Prostate gland (tissue), 2 donors: ENCODE measurements around the gene MTAP. TPM values are rescaled to one million over a fixed set of nuclear protein-coding genes. Genes with fewer than 3 reads are reported as not detected.
A peak's percentile ranks its signal among the peaks of the same experiment; 100 is the strongest.
"Not testable (repeated sequence)": the region's sequence is repeated elsewhere in the genome, so short reads cannot be mapped to it uniquely, and the experiment has no call there.

Experiments
- DNase-seq: peaks from one replicate; pipeline ENCODE4 v3.0.0-alpha.2; 2019; ENCODE audit warnings: low spot score
- H3K27ac ChIP-seq, 2 donors: fragments of 200-600 bp; sonication (generic); 2 replicates each; pipeline ENCODE4 v1.5.1; 2017 to 2019
- H3K27me3 ChIP-seq: fragments of 200-600 bp; sonication (generic); replicated peaks from 2 replicates; pipeline ENCODE4 v1.5.1; 2019; ENCODE audit not compliant: insufficient read depth
- H3K36me3 ChIP-seq, 2 donors: fragments of 200-600 bp; sonication (generic); 1 replicate in 1 of 2; 2 replicates in 1 of 2; pipeline versions ENCODE4 v1.5.1 to v1.8.1; 2017 to 2019
- H3K4me1 ChIP-seq: fragments of 200-600 bp; sonication (generic); replicated peaks from 2 replicates; pipeline ENCODE4 v1.5.1; 2019
- H3K4me3 ChIP-seq, 2 donors: fragments of 200-600 bp; sonication (generic); 2 replicates each; pipeline ENCODE4 v1.5.1; 2017 to 2019
- H3K9me3 ChIP-seq: fragments of 200-600 bp; sonication (generic); 2 replicates; pipeline ENCODE4 v1.5.1; 2017
- POLR2A ChIP-seq: fragments of 450-650 bp; IDR thresholded peaks from one replicate; pipeline ENCODE4 v1.6.1; 2016; ENCODE audit warnings: antibody characterized with exemption, mild to moderate bottlenecking
- POLR2AphosphoS5 ChIP-seq: sonication (generic); formaldehyde crosslinking; IDR thresholded peaks from one replicate; pipeline ENCODE4 v1.6.1; 2017; ENCODE audit warnings: antibody characterized with exemption
- WGBS: methylation state at CpG from one replicate; pipeline ENCODE4 v1.1.5; 2018; 5-methylcytosine and 5-hydroxymethylcytosine counted together
- intact Hi-C: fragments of 100-400 bp; cut with DNase I; formaldehyde crosslinking; loops from one replicate; pipeline ENCODE4 v1.14.2; 2022
- total RNA-seq, 2 donors: library from RNA; depleted of rRNA; stranded (reverse); fragments of >200 nt; gene quantifications; one replicate each; pipeline ENCODE4 v1.1.0, GENCODE V29; 2016
- TF ChIP-seq, protein P1 (sequence below), 4 experiments: fragments of 200-600 bp in 2 of 4; fragments of 450-650 bp in 2 of 4; sonication (generic) in 2 of 4; IDR thresholded peaks; 1 replicate in 3 of 4; 2 replicates in 1 of 4; pipeline ENCODE4 v1.5.1; 2016 to 2019; ENCODE audit warnings: antibody characterized with exemption in 4 of 4, mild to moderate bottlenecking in 2 of 4, moderate library complexity in 2 of 4

The MTAP gene
- total RNA-seq, 2 donors from 2014 or later: 13.3 to 33.5 TPM

DNA sequence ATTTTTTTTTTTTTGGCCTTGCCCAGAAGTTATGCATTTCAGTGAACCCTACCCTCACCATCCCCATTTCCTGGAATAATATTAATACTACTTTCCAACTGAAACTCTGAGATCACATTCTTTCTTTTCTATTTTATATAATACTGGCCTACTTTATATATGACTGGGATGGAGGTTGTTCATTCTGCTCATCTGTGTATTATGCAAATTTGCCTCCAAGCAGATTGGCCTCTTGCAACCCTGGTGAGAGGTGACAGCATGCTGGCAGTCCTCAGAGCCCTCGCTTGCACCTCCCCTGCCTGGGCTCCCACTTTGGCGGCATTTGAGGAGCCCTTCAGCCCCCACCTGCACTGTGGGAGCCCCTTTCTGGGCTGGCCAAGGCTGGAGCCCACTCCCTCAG lies 156.4 kb downstream of the MTAP start:
- no peak for DNase-seq
- H3K27me3 ChIP-seq: no peaks in the 10 kb centered on the region
- no peaks in the 10 kb centered on the region for H3K36me3 ChIP-seq
- 59% methylated on average over 2 of the region's 2 CpGs for WGBS
- no peak overlapping the region for H3K27ac ChIP-seq
- H3K4me1 ChIP-seq: no peaks in the 10 kb centered on the region
- no peaks in the 10 kb centered on the region for H3K9me3 ChIP-seq
- H3K4me3 ChIP-seq: no peak overlapping the region
- intact Hi-C loops: no loop called here
- TF ChIP-seq POLR2AphosphoS5: no peak

DNA sequence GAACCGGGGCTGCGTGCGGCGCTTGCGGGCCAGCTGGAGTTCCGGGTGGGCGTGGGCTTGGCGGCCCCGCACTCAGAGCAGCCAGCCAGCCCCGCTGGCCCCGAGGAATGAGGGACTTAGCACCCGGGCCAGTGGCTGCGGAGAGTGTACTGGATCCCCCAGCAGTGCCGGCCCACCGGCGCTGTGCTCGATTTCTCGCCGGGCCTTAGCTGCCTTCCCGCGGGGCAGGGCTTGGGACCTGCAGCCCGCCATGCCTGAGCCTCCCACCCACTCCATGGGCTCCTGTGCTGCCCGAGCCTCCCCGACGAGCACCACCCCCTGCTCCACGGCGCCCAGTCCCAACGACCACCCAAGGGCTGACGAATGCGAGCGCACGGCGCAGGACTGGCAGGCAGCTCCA lies 156.8 kb downstream of the MTAP start:
- H3K4me3 ChIP-seq, H3K4me1 ChIP-seq, H3K27ac ChIP-seq, H3K9me3 ChIP-seq, intact Hi-C loops, H3K36me3 ChIP-seq, H3K27me3 ChIP-seq, DNase-seq: not testable (repeated sequence)
- 87% methylated on average over 25 of the region's 33 CpGs for WGBS

DNA sequence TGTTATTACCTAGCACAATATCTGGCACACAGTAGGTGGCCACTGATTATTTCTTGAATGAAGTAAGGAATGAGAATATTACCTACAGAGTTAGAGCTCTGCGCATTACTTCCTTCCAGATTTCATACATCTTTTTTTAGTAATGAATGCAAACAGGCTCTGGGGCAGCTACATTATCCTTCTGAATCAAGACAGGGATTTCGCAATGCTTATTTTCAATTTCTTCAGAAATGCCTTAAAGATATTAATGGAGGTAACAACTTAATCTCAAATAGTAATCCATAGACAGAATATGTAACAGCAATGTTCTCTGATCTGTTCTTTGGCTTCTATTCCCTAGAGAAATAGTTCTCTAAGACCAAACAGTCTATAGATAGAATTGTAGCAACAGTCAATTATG lies 159.1 kb downstream of the MTAP start:
- H3K27me3 ChIP-seq: peaks cover 16% of the 10 kb centered on the region
- WGBS: 86% methylated on average over 2 of the region's 2 CpGs
- intact Hi-C loops: no loop called here
- no peak overlapping the region for H3K27ac ChIP-seq
- H3K4me1 ChIP-seq: no peaks in the 10 kb centered on the region
- no peak for TF ChIP-seq POLR2A
- TF ChIP-seq, protein P1, sequence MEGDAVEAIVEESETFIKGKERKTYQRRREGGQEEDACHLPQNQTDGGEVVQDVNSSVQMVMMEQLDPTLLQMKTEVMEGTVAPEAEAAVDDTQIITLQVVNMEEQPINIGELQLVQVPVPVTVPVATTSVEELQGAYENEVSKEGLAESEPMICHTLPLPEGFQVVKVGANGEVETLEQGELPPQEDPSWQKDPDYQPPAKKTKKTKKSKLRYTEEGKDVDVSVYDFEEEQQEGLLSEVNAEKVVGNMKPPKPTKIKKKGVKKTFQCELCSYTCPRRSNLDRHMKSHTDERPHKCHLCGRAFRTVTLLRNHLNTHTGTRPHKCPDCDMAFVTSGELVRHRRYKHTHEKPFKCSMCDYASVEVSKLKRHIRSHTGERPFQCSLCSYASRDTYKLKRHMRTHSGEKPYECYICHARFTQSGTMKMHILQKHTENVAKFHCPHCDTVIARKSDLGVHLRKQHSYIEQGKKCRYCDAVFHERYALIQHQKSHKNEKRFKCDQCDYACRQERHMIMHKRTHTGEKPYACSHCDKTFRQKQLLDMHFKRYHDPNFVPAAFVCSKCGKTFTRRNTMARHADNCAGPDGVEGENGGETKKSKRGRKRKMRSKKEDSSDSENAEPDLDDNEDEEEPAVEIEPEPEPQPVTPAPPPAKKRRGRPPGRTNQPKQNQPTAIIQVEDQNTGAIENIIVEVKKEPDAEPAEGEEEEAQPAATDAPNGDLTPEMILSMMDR (IDR thresholded peaks at IDR 0.05): no peak
- no peak for TF ChIP-seq POLR2AphosphoS5
- no peaks in the 10 kb centered on the region for H3K9me3 ChIP-seq
- H3K36me3 ChIP-seq: no peaks in the 10 kb centered on the region
- H3K4me3 ChIP-seq: no peak overlapping the region
- no peak for DNase-seq

DNA sequence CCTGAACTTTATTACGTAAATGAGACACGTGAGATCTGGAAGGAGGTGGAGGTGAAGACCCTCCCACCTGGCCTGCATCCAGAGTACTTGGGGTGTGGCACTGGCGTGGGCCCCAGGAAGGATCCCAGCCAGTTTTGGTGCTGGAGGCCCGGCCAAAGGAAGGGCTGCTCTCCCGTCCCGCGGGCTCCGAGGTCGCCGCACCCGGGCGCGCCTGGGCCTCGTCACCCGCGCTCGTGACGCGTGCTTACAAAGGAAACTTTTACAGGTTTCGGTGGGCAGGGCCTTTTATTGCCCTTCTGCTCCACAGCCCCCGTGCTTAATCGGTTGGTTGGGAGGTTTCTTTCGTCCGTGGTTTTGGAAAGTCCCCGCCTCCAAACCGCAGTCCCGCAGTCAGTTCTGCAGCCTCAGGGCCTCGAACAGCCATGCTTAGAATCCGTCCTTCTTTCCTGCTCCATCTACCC lies 162.5 kb downstream of the MTAP start:
- no peak for DNase-seq
- intact Hi-C loops: no loop called here
- peak overlapping the region in 1 of 2 donors; percentile 5 for H3K4me3 ChIP-seq
- H3K9me3 ChIP-seq: no peaks in the 10 kb centered on the region
- H3K27me3 ChIP-seq: peaks cover 41% of the 10 kb centered on the region
- no peak overlapping the region for H3K27ac ChIP-seq
- 4% methylated on average over 29 of the region's 29 CpGs for WGBS
- TF ChIP-seq POLR2AphosphoS5: no peak
- TF ChIP-seq, protein P1 (IDR thresholded peaks at IDR 0.05): no peak
- TF ChIP-seq POLR2A: no peak
- H3K4me1 ChIP-seq: no peaks in the 10 kb centered on the region
- H3K36me3 ChIP-seq: no peaks in the 10 kb centered on the region

DNA sequence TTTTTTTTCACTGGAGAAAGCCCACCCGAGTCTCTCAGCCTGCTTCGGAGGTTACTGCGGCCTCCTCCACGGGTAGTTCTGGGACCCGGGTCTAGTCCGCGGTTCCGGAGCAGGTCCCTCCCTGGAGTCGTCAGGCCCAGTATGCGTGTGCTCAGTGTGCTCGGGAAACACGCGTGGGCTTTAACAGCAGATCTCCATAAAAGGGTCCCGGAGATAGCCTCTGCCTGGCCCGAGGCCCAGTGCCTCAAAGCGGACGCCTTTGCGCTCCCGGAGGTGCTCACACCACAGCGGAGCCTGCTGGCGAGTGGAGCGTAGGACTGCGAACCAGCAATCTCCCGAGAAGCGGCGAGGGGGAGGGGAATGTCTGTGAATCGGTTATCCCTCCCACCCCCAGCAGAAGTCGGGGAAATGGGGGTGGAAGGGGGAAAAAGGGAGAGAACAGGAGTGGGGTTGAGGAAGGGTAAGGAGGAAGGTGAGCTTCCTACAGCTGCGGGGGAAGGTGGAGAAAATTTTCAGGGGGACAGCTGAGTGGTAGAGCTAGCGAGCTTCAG lies 163.0 kb downstream of the MTAP start:
- H3K9me3 ChIP-seq: no peaks in the 10 kb centered on the region
- intact Hi-C loops: no loop called here
- no peak for DNase-seq
- no peak for TF ChIP-seq POLR2AphosphoS5
- TF ChIP-seq POLR2A: no peak
- TF ChIP-seq, protein P1 (IDR thresholded peaks at IDR 0.05): no peak
- no peaks in the 10 kb centered on the region for H3K4me1 ChIP-seq
- peaks cover 46% of the 10 kb centered on the region for H3K27me3 ChIP-seq
- no peaks in the 10 kb centered on the region for H3K36me3 ChIP-seq
- H3K4me3 ChIP-seq: peak overlapping the region in 1 of 2 donors; percentile 5
- WGBS: 3% methylated on average over 30 of the region's 30 CpGs
- H3K27ac ChIP-seq: no peak overlapping the region

DNA sequence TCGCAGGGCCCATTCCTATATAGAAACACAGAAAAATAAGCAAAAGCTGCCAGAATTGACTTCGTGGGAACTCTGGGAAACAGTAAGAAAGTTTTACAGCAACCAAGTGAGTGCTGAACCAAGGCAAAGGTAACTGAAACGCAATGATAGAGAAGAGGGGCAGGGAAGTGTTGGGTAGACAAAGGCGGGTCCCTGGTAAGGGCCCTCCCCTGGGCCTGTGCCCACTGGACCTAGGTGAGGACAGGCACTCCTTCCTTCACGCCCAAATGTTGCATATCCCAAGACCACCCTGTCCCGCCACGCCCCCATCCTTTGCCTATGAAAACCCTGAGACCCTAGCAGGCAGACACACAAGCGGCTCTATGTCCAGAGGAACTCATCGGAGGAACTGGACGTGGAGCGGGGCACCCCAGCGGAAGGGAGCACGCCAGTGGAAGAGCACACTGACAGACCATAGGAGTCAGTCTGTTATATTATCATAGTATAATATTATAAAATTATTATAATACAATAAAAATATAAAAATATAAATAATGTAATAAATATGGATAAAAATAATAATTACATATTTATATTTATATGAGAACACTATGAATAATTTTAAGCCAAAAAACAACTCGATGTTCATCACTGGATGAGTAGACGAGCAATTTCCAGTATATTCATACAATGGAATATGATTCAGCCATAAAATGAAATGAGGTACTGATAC lies 163.9 kb downstream of the MTAP start:
- DNase-seq: no peak
- Histone ChIP-seq H3K36me3 (no peaks in the 10 kb centered on the region), H3K4me1 (no peaks in the 10 kb centered on the region), H3K4me3 (no peak overlapping the region), H3K27ac (no peak overlapping the region), H3K9me3 (no peaks in the 10 kb centered on the region), H3K27me3 (peaks cover 52% of the 10 kb centered on the region)
- TF ChIP-seq, protein P1 (IDR thresholded peaks at IDR 0.05): no peak
- TF ChIP-seq POLR2AphosphoS5 (no peak), POLR2A (no peak)
- WGBS: 20% methylated on average over 15 of the region's 15 CpGs
- intact Hi-C loops: no loop called here
